Esophagus squamous epithelium (tissue), 5 donors: ENCODE data around the gene VTI1B. TPM values are rescaled to one million over a fixed set of nuclear protein-coding genes. Genes with fewer than 3 reads are reported as not detected.
A peak's percentile ranks its signal among the peaks of the same experiment; 100 is the strongest.

ENCODE experiments used
- DNase-seq: peaks from one replicate; lab custom pipeline; 2025; lab: John Stamatoyannopoulos, UW
- H3K27ac ChIP-seq, 4 donors: fragments of 200-600 bp; sonication (generic); one replicate each; pipeline ENCODE4 v1.5.1; 2016 to 2019; ENCODE audit warnings: mild to moderate bottlenecking in 1 of 4
- H3K27me3 ChIP-seq, 4 donors: fragments of 200-600 bp; sonication (generic); 1 replicate in 3 of 4; 2 replicates in 1 of 4; pipeline versions ENCODE4 v1.5.1 to v1.6.0; 2017 to 2021; ENCODE audit warnings: antibody characterized with exemption in 1 of 4
- H3K36me3 ChIP-seq, 3 donors: fragments of 200-600 bp; sonication (generic); one replicate each; pipeline ENCODE4 v1.5.1; 2016 to 2019
- H3K4me1 ChIP-seq, 3 donors: fragments of 200-600 bp; sonication (generic); one replicate each; pipeline ENCODE4 v1.5.1; 2017 to 2019
- H3K4me3 ChIP-seq, 4 donors: fragments of 200-600 bp; sonication (generic); 1 replicate in 3 of 4; 2 replicates in 1 of 4; pipeline ENCODE4 v1.5.1; 2016 to 2019; ENCODE audit warnings: mild to moderate bottlenecking in 2 of 4, moderate library complexity in 1 of 4
- H3K9me3 ChIP-seq, 3 donors: fragments of 200-600 bp; sonication (generic); one replicate each; pipeline ENCODE4 v1.5.1; 2016 to 2019
- CTCF ChIP-seq, 6 experiments: fragments of 450-650 bp in 4 of 6; fragments of 200-600 bp in 2 of 6; sonication (generic) in 2 of 6; IDR thresholded peaks; one replicate each; pipeline ENCODE4 v1.5.1; 2016 to 2019; ENCODE audit warnings: antibody characterized with exemption in 6 of 6, mild to moderate bottlenecking in 4 of 6, moderate library complexity in 4 of 6
- POLR2A ChIP-seq, 4 donors: fragments of 450-650 bp; IDR thresholded peaks; one replicate each; pipeline ENCODE4 v1.6.1; 2017; ENCODE audit warnings: antibody characterized with exemption in 4 of 4, mild to moderate bottlenecking in 4 of 4, moderate library complexity in 3 of 4
- WGBS, 2 donors: methylation state at CpG; one replicate each; pipeline ENCODE4 v1.1.5; 2018; 5-methylcytosine and 5-hydroxymethylcytosine counted together
- intact Hi-C: fragments of 100-400 bp; cut with DNase I; formaldehyde crosslinking; loops from one replicate; pipeline ENCODE4 v1.15.0; 2022
- total RNA-seq, 4 donors: library from RNA; depleted of rRNA; stranded (reverse); fragments of >200 nt; gene quantifications; one replicate each; pipeline ENCODE4 v1.1.0, GENCODE V29; 2016
- donor health status: DM: yes; HTN: yes; CAD: no.

VTI1B gene
- total RNA-seq, 4 donors from 2014 or later = 41.3 to 57.7 (median 52.3) TPM

GRCh38 chr14:67644428-67644827 lies 30.0 kb downstream of the VTI1B start:
- Histone ChIP-seq H3K9me3 (no peaks in the 10 kb centered on the region), H3K36me3 (peaks cover 10 to 45% (median 11%) of the 10 kb centered on the region in 3 donors), H3K27ac (no peak overlapping the region), H3K4me1 (no peaks in the 10 kb centered on the region), H3K4me3 (no peak overlapping the region), H3K27me3 (no peaks in the 10 kb centered on the region)
- WGBS, 2 donors = 79 to 94% methylated on average over 2 of the region's 2 CpGs
- intact Hi-C loops = no loop called here
- no peak for TF ChIP-seq POLR2A (IDR thresholded peaks at IDR 0.05)
- TF ChIP-seq CTCF (IDR thresholded peaks at IDR 0.05) = no peak
- DNase-seq = no peak

GRCh38 chr14:67643713-67644112 lies 30.7 kb downstream of the VTI1B start:
- Histone ChIP-seq H3K4me1 (no peaks in the 10 kb centered on the region), H3K27me3 (no peaks in the 10 kb centered on the region), H3K36me3 (peaks cover 5 to 38% (median 10%) of the 10 kb centered on the region in 3 donors), H3K4me3 (no peak overlapping the region), H3K9me3 (no peaks in the 10 kb centered on the region), H3K27ac (peak overlapping the region in 1 of 4 donors; percentile 39)
- DNase-seq = no peak
- 36 to 53% methylated on average over 1 of the region's 1 CpG for WGBS, 2 donors
- no peak for TF ChIP-seq CTCF (IDR thresholded peaks at IDR 0.05)
- no peak for TF ChIP-seq POLR2A (IDR thresholded peaks at IDR 0.05)
- intact Hi-C loops = no loop called here

GRCh38 chr14:67641902-67642749 lies 32.3 kb downstream of the VTI1B start:
- no peak overlapping the region for H3K4me3 ChIP-seq
- no peaks in the 10 kb centered on the region for H3K9me3 ChIP-seq
- intact Hi-C loops = no loop called here
- TF ChIP-seq CTCF (IDR thresholded peaks at IDR 0.05) = no peak
- no peaks in the 10 kb centered on the region for H3K27me3 ChIP-seq
- 80 to 82% methylated on average over 5 of the region's 5 CpGs for WGBS, 2 donors
- H3K27ac ChIP-seq = no peak overlapping the region
- no peaks in the 10 kb centered on the region for H3K4me1 ChIP-seq
- H3K36me3 ChIP-seq = peaks cover 5 to 22% (median 5%) of the 10 kb centered on the region in 3 donors
- DNase-seq = no peak

GRCh38 chr14:67641480-67641879 lies 33.0 kb downstream of the VTI1B start:
- Histone ChIP-seq H3K27me3 (no peaks in the 10 kb centered on the region), H3K9me3 (no peaks in the 10 kb centered on the region), H3K4me1 (no peaks in the 10 kb centered on the region), H3K4me3 (no peak overlapping the region), H3K36me3 (peaks cover 4 to 15% (median 5%) of the 10 kb centered on the region in 3 donors), H3K27ac (no peak overlapping the region)
- TF ChIP-seq POLR2A (IDR thresholded peaks at IDR 0.05) (no peak), CTCF (IDR thresholded peaks at IDR 0.05) (no peak)
- intact Hi-C loops = no loop called here
- WGBS, 2 donors = 100% methylated on average over 1 of the region's 1 CpG
- DNase-seq = no peak

- intact Hi-C loops = no loop called here
- Histone ChIP-seq H3K4me3 (no peak overlapping the region), H3K9me3 (no peaks in the 10 kb centered on the region), H3K27ac (no peak overlapping the region), H3K27me3 (no peaks in the 10 kb centered on the region), H3K36me3 (no peaks in the 10 kb centered on the region), H3K4me1 (no peaks in the 10 kb centered on the region)
- 85 to 95% methylated on average over 3 of the region's 3 CpGs for WGBS, 2 donors
- no peak for TF ChIP-seq CTCF (IDR thresholded peaks at IDR 0.05)
- TF ChIP-seq POLR2A (IDR thresholded peaks at IDR 0.05) = no peak
- no peak for DNase-seq
Observed at GRCh38 chr14:67638642-67639041, 35.8 kb downstream of the VTI1B start.
